ENCODE data around the gene LTO1.

The LTO1 gene

DNA sequence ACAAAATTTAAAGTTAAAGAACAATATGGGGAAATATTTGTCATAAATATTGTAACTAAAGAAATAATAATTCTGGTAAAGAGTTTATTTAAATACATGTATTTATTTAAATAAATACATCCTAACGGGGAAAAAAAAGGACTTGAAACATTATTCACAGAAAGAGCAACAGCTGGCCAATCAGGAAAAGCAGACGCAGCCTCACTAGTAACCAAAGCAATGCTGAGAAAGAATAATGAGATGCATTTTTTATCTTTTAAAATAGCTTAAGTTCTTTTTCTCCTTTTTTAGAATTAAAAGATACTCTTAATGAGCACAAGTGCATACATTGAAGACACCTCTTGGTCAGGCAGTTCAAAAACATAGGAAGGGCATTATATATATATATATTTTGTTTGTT, 2.6 kb upstream of the LTO1 start:
- DNase-seq (ENCODE audit: low read depth in 2 of 2), result no peak

DNA sequence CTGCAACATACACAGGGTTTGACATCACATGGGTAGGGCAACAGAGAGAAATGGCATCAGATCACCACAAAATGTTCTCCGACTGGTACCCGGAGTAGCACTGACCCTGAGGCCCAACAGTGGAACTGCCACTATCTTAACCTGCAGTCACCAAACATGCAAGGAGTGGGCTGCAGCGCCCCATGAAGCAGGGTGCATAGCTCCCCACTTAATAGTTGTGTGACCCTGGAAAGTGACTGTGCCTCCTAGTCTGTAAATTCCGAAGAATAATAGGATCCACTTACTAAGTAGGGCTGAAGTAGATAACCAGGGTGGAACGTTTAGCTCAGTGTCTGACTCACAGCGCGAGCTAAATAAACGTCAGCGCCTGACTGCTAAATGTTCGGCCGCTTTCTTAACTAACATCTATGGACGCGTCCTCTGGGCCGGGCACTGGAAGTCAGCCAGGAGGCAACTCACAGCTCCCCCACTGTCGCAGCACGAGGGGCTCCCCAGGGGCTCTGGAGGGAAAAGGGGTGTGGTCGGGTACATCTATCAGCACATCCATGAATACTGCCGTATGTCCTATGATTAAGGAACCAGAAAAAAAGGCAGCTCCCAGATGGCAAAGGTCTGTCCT, 777 bp downstream of the LTO1 start:
- DNase-seq (ENCODE audit: low read depth in 2 of 2), result no peak

DNA sequence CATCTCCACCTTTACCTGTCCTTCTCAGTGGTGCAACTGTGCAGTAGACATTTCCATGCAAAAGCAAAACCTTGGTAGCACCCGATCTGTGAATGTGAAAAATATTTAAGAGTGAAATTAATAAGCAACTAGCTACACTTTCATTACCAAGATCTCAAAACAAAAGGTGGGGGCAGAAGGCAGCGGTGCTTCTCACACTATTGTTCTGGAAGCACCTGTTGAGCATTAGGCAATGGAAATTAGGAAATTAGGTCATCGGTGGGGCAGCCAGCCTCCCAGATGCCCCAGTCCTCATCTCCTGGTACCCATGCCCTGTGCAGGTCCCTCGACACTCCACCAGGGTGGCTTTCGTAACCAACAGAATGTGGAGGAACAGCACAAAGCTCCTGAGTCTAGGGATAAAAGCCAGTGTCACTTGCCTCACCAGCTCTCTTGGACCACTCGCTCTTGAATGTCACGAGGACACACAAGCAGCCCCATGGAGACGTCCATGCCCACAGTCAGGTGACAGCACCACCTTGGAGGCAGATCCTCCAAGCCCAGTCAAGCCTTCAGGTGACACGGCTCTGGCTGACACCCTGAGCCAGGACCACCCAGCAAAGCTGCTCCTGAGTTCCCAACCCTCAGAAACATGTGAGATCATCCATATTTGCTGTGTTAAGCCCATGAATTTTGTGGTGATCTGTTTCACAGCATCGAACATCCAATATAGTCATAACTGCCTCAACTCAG, 3.3 kb downstream of the LTO1 start:
- no peak for DNase-seq (ENCODE audit: low read depth in 2 of 2)

DNA sequence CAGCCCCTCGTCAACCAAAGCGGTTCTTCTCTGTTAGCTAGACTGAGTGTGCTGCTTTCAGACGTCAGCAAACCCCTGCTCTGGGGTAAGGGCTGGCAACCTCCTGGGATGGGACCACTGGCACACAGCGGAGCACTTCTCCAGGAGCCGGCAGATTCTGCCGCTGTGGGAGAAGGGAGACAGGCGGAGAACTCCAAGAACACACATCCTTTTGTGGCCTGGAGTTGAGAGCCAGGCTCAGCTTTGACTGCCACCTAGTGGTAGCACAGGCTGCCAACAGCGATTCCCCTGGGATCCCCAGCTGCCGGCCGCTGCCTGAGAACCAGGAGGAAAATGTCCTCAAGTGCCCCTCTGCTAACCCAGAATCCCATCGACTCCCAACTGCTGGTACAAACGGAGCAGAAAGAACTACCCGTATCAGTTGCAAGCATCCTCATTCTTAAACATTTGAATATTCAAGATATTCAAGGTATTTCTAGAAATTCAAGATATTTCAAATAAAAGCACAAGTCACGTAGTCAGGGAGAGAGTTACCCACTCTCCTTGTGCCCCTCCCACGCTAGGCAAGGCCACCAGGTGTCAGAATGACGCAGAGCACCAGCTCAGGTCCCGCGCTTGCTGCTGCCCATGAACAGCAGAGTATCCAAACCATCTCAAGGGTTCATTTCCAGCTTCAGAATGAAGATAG, 4.9 kb downstream of the LTO1 start:
- peak; percentile 22 to 24 for DNase-seq (ENCODE audit: low read depth in 2 of 2)

DNA sequence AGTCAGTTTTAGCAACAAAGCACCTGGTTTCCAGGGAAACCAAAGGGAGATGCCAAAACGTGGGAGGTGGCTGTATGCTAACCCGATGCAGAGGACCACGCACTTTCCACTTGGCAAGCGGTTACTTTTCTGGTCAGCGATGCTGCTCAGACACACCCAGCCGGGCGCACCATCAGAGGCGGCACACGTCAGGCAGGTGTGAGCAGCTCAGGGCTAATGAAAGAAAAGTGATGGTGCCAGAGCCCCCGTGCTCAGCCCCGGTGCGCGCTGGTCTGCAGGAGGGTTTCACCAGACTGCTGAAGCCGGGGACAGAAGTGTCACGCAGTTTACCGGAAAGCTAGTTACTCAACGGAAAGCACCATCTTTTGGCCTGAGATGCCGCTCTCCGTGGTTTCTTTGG, 5.7 kb downstream of the LTO1 start:
- no peak for DNase-seq (ENCODE audit: low read depth in 2 of 2)

DNA sequence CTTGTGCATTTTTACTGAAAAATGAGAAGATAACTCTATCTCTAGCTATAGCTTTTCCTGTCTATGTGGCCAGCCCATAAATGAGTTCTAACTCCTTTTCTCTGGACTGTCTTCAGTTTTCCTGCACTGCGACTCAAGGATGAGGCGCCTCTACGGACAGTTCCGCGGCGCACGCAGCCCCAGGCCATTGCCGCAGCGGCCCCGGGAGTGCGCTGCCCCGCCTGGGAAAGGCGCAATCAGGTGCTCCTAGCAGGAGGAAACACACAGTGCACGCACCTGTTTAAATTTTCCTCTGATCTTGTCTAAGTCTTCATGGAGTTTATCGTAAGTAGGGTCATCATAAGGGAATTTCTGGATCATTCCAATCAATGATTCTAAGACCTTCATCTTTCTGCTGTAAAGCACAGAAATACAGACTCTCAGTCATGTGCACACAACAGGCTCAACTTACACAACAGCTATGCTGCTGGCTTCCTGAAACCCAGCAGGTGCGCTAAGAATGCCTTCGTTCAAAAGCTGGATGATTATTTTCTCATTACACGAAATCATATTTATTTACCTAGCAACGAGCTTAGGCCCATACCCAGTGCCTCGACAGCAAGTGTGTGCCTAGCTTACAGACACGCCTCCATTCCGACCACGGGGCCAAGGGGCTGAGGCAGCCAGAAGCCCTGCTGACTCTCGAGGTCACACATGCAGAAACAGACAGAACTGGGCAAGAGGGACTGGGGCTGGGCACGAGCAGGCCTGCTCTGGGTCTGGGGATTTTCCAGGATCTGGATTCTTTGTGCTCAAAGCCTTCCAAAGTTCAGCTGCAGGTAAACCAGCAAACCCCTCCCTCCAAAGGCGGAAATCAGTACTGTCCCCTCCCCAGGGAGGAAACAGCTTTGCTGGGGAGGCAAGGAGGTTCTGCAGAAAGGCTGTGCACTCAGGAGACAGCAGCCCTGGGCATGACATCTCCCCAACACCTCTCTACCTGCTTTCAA, 7.2 kb downstream of the LTO1 start:
- DNase-seq (ENCODE audit: low read depth in 2 of 2), result no peak

DNA sequence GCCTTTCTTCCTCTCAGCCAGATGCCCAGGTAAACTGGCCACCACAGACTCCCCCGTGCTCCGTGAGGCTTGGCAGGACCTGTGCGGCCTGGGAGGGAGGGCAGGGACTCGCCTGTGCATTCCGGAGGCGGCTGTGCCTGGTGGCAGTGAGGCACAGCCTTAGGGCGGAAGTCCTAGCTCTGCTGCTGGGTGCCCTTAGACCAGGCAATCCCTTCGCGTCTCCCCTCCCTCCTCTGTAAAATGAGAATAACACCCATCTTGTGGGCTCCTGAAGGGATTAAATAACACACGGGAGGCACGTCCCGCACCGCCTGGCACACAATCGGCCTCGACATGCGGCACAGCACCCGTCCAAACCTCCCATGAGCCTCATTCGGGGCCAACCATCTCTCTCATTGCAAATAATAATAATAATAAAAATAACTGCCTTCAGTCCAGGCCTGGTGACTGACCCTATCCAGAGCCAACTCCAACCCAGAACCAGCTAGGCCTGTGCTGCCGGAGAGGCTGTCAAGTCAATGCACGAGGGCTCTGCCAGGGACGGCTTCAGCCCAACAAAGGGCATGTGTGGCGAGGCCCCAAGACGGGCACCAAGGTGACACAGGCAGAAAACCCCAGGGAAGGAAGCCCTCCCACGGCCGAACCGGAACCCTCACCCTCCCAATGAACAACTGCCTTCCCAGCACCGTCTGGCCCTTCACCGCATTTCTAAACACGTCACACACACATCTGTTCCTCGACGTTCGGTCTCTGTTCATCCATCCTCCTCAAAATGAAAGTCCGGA, 8.2 kb downstream of the LTO1 start:
- no peak for DNase-seq (ENCODE audit: low read depth in 2 of 2)

DNA sequence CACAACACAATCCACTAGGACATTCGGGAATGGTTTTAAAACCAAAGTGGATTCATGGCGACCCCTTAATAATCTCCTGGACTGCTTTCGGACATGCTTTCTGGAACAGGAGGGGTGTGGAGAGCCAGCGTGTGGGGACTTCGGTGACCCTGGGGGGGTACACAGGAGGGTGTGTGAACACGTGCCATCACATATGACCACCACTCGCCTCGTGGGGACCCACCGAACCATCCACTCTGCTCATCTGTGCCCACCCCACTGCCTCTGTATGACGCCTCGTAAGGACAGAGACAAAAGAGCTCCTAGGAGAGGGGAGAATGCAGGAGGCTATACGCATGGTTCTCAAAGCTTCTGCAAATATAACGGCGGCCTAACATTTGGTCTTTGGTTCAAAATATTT, 8.9 kb downstream of the LTO1 start:
- no peak for DNase-seq (ENCODE audit: low read depth in 2 of 2)

DNA sequence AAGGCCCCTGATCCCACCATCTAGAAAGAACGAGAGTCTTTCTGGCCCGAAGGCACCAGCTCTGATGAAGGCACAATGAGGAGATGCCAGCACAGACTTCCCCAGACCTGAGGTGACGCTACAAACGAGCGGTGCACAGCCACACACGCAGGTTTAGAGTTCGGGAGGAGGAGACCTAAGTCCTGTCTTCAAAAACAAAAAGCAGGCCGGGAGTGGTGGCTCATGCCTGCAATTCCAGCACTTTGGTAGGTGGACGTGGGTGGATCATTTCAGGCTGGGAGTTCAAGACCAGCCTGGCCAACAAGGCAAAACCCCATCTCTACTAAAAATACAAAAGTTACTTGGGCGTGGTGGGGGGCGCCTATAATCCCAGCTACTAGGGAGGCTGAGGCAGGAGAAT, 9.5 kb downstream of the LTO1 start:
- DNase-seq (ENCODE audit: low read depth in 2 of 2), result no peak

DNA sequence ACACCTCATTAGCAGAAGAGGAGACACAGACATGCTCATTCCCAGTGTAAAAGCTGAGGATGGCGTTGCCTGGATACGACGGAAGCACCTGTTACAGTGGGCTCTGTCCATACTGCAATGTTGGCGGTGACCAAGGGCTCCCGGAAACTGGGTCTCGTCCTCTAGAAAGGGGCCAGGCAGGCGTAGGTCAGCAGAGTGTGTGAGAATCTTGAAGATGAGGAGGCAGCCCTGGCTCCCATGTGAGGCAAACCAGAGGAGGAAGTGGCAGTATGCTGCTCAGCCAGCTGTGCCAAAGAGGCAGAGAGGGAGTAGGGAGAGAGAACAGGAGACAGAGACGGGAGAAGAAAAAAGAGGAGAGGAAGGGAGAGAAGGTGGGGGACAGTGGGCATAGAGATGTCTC, 10.3 kb downstream of the LTO1 start:
- DNase-seq (ENCODE audit: low read depth in 2 of 2), result no peak

DNA sequence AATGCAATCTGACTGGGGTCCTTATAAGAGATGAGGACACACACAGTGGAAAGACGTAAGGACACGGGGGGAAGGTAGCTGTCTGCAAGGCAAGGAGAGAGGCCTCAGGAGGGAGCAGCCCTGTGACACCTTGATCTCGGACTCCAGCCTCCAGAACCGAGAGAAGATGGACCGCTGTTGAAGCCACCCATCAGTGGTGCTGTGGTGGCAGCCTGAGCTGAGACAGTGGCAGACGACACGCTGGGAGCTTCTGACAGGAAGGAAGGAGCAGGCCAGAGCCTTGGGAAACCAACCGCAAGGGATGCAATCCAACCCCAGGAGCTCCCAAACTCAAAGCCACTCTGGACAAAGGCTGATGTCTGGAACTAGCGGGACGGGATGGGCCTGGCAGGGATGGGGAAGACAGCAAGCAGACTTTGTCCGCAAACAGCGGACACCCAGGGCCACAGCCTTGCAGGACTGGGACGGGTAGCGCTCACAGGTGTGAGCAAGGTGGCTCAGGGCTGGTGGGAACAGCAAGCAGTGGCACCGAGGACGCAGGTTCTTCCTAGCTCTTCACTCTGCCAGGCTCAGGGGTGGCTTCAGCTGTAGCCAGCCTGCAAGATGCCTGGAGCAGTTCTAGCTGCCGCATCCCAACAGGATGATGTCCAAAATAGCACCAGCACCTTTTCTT, 10.9 kb downstream of the LTO1 start:
- DNase-seq (ENCODE audit: low read depth in 2 of 2), result no peak

DNA sequence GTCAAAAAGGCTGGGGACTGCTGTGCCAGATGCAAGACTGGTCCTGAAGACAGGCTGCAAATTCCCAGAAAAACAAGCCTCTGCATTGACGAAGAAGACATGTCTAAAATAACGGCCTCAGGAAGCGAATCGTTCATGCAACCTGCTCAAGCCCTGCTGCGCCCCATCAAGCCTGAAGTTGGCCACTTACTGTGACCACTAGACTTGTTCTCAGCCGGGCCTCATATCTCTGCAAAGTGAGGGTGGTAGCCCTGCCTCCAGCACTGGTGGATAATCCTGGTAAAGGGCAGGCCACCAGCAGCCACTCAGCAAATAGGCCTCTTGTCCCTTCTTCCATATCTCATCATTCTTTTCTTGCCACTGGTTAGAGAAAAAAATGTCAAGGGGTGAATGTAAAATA, 11.8 kb downstream of the LTO1 start:
- DNase-seq (ENCODE audit: low read depth in 2 of 2), result no peak

DNA sequence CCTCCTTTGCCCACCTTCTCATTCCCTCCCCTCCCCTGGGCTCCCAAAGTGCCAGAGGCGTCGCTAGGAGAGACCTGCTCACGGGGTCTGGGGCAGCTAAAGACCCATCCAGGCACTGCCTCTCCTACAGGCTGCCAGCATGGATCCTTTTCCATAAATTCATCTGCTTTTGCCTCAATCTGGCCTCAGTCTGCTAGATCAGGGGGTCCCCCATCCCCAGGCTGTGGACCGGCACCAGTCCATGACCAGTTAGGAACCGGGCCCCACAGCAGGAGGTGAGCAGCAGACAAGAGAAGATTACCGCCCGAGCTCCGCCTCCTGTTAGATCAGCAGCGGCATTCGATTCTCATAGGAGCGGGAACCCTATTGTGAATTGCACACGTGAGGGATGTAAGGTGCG, 12.3 kb downstream of the LTO1 start:
- no peak for DNase-seq (ENCODE audit: low read depth in 2 of 2)

DNA sequence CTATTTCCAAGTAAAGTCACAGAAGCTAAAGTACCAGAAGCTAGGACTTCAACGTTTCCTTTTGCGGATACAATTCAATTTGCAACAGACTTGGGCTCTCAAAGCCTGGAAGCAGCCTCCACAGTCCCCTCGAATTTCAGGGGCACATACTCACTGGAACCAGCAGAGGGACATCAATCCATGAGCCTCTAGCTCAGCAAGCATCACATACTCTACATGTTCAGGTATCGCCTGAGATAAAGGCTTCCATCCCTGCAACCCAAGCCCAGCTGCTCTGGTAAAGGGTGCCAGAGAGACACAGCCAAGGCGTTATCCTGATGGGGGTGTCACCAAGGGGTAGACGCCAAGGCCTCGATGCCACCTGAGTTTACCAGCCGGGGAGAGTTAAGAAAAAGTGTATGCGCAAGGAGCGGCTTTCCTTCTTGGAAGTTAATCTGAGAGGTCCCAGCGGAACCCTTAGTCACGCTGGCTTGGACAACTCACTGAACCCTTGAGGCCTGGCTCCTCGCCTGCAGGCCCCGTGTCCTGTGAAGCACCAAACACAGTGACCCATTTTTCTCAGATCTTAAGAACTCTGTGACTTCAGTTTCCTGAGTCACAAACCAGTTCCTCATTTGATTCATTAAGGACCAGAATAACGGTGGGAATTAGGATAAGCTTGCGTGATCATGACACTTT, 13.0 kb downstream of the LTO1 start:
- DNase-seq (ENCODE audit: low read depth in 2 of 2), result no peak

DNA sequence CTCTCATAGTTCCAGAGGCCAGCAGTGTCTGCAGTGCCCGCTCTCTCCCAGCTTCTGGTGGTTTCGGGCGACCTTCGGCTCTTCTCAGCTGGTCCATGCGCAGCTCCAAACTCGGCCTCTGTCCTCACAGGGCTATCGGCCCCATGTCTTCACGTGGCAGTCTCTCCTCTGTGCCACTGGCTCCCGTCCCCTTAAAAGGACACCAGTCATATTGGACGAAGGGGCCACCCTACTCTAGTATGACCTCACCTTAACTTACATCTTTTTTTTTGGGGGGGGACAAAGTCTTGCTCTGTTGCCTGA, 13.8 kb downstream of the LTO1 start:
- no peak for DNase-seq (ENCODE audit: low read depth in 2 of 2)

DNA sequence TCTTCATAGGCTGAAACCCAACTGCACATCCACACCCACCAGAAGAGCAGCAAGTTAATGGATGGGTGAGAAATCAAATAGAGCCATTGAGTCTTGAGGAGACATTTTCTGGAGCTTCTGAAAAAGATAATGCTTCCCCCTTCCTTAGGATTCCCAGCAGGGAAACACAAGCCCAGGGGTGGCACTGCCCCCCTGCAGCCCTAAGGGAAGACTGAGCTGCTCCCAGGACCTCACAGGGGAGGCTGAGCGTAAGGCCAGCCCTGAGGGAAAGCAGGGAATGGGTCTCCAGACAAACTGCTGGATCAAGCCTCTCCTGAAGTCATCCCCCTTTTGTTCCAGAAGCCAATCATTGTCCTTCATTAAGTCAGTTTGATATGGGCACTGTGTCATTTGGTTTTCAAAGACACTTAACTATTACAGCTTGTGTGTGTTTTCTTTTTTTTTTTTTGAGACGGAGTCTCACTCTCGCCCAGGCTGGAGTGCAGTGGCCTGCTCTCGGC, 15.1 kb downstream of the LTO1 start:
- no peak for DNase-seq (ENCODE audit: low read depth in 2 of 2)

DNA sequence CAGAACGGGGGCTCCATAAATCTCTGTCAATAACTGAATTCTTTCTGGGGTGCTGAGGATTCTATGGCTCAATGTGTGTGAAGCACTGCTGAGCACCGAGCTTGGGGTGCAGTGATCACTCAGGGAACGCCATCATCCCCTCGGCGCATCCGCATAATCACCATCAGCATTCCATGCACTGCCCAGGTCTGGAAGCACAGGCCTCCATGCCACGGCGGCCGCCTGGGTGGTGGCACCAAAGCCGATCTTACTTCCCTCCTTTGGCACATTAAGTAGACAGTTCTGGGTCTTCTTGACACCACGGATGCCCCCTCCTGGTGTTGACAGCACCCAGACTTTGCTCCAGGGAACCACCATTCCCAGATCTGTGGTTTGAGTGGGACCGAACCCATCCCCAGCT, 15.6 kb downstream of the LTO1 start:
- no peak for DNase-seq (ENCODE audit: low read depth in 2 of 2)

DNA sequence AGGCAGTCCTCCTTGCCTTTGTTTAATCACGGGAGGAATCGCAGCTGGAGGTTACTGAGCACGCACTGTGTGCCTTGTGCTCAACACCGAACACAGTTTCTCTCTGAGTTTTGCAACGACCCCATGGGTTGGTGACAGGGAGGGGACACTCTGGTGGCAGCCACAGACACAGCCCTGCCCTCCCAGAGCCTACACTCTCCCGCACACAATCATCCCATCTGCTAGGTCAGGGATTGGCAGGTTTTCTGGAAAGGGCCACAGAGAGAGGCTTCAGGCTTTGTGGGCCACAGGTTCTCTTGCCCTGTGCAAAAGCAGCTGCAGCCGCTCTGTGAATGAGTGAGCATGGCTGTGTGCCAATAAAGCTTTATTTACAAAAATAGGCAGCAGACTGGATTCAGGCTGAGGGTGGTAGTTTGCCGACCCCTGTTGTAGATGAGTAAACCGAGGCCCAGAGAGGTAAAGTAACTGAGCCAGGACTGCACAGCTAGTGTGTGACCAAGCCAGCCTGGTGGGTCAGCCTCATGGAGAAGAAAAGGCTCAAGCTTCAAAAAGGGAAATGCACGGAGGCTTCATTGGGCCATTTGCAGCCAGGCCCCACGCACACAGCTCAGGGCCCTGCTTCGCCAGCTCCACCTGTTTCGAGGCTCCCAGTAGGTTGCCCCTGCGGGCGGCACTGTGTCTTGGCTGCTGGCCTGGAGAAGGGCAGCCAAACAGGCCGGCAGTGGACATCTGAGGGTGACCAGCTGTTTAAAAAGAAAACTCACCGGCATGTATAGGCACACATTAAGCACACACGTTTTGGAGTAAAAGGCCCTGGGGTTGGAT, 16.3 kb downstream of the LTO1 start:
- DNase-seq (ENCODE audit: low read depth in 2 of 2), result no peak

DNA sequence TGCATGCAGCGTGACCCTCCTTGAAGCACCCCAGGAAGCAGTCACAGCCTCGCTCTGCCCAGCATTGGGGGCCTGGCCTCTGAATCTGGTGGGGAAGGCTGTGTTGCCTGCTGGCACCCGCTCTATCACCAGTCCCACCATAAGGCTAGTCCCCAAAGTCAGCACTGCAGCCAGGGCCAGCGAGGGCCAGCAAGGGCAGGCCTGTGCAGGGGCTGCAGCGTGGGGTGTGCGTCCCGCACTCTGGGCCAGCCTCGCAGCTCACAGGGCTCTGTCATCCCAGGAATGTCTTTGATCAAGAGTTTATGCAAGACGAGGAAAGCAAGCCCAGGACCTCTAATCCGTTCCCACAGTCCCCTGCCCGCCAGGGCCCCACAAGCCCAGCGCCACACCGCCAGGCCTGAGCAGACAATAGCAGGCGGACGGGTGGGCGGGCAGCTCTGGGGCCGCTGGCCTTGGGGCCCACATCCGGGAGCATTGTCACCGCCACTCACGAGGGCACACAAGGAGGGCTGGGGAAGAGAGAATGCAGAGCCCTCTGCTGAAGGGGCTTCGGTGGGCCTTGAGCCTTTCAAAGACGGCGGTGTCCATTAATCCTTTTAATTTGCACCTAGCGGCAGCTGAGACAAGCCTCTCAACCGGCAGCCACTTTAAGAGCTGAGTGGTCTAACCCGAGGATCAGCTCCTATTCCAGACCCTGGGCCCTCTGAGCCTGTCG, 17.1 kb downstream of the LTO1 start:
- DNase-seq (ENCODE audit: low read depth in 2 of 2), result no peak

All from stimulated activated CD8-positive, alpha-beta memory T cell treated with anti-CD3 and anti-CD28 coated beads, Interleukin-2, amount 100 ng/mL, for 48 hours (primary cell).